ENCODE data around the gene TRIM49C.
"Not testable (repeated sequence)": the region's sequence is repeated elsewhere in the genome, so short reads cannot be mapped to it uniquely, and the experiment has no call there.

TRIM49C gene, protein sequence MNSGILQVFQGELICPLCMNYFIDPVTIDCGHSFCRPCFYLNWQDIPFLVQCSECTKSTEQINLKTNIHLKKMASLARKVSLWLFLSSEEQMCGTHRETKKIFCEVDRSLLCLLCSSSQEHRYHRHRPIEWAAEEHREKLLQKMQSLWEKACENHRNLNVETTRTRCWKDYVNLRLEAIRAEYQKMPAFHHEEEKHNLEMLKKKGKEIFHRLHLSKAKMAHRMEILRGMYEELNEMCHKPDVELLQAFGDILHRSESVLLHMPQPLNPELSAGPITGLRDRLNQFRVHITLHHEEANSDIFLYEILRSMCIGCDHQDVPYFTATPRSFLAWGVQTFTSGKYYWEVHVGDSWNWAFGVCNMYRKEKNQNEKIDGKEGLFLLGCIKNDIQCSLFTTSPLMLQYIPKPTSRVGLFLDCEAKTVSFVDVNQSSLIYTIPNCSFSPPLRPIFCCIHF

DNA sequence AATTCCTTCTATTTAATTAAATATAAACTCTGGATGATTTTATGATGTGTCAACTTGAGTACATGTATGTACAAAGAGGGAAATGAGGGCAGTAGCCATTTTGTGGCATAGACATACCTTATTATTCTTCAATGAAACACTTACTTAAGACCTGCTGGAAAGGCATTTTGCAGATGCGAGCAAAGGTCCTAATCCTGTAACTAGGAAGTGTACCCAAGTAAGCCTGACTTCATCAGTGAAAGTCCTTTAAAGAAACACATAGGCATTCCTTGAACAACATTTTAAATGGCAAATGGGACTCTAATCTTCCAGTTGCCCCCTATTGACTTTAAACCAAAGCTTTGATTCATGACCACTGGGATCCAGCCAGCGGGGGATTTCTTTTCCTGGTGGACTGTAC is at the start of gene TRIM49C:
TSS of gene TRIM49C (plus strand) at position 301 of the 400 bp plus-strand sequence. CDS start 4,106 bp downstream, outside the sequence.
- not testable (repeated sequence) for DNase-seq

DNA sequence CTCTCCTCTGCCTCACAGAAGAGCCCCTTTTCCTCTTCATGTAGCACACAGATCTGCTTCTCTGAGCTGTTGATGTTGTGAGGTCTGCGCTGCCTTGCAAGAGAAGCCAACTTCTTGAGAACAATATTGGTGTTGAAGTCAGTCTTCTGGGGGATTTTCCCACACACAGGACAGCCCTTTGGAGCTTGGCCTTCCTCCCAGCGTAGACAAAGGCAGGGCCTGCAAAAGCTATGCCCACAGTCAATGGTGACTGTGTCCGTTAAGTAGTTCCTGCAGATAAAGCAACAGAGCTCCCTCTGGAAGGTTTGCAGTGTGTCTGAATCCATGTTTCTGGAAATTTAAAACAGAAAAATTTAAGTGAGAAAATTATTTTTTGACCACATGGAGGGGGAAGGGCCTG is 6.7 kb upstream of the TRIM49C start:
- DNase-seq: not testable (repeated sequence)

DNA sequence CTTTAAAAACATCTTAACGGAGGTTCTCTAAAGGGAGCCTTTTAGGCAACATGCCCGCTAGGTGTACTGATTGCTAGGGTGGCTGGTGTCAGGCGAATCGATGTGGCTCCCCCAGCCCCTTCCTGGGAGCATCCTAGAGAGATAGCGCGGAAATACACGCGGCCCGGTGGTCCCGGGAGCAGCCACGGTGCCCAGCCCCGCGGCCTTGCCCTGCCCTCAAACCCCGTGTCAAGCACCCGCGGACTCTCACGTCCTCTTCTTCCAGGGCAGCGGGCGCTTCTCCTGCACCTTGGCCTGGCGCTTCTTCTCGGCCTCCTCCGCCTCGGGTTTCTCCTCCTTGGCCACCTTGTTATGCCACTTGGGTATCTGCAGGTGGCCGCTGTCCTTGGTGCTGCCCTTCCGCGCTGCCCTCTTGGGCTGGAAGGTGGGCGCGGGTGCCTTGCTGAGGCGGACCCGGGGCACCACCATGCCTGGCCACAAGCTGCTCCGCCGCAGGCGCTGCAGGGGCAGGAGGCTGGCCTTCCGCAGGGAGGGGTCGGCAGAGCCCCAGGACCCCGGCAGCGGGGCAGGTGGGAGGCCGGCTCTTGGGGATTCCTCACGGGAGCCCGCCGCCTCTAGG is 20.8 kb downstream of the TRIM49C start:
- not testable (repeated sequence) for DNase-seq

DNA sequence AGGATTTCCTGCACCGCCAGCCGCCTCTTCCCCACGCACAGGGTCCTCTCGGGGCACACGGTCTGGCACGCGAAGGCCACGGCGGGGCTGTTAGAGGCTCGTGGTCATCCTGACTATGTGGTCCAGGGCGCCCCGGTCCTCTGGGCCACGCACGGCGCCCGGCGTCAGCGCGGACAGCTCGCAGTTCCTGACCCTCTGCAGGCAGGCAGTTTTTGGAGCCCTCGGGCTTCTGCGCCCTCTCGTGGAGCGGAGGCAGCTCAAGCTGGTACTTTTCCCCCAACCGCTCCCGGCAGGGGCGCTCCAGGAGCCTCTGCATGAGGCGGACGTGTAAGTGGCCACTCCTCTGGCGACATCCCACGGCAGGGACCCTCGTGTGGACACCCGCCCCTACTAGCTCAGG is 21.4 kb downstream of the TRIM49C start:
- not testable (repeated sequence) for DNase-seq

DNA sequence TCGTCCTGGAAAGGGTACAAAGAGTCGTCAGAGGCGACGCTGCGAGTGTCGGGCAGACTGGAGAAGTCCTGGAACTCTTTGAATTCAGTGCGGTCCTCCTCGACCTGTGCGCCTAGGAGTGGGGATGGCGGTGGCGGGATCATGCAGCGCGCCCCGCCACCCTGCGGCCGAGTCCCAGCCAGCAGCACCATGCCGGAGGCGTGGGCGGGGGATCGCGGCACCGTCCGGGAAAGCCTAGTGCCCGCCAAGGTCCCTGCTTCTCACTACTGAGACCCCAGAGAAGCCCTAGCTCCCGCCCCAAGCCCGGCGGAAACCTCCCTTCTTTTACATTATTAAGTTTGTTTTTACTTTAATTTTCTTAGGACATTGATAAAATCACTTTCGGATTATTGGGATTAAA is 22.6 kb downstream of the TRIM49C start:
- DNase-seq: not testable (repeated sequence)

DNA sequence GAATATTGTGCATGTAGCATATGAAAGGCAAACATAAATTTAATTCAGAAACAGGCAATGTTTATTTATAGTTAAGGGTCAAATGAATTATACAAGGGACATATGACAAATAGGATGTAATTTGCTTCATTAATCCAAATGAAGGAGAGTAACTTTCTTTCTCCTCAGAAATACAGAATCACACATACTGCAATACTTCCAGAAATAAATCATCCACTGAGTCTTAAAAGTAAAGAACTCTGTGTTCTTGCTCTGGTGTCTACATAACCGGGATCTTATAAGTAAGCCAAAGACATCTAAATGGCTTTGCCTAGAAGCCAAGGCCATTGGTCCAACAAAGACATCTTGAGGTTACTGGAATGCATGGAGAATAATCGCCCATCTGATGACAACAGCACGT is 54.7 kb downstream of the TRIM49C start, which contains the start of gene UBTFL1:
TSS of gene UBTFL1 (plus strand) at position 301 of the 400 bp plus-strand sequence. CDS start at position 301, 0 bp downstream.
- DNase-seq: not testable (repeated sequence)

DNA sequence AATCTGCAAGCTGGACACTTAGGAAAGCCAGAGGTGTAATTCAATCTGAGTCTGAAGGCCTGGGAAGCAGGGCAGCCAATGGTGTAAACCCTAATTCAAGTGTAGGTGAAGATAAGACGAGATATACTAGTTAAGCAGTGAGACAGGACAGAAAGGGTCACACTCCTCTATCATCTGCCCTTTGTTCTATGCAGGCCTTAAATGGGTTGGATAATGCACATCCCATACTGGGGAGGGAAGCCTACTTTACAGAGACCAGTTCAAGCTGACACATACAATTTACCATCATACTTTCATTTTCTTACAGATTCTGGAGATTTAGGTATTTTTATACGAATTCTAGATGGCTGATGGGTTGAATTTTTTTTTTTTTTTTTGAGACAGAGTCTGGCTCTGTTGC is 57.8 kb downstream of the TRIM49C start:
- DNase-seq: not testable (repeated sequence)
